Type B pancreatic cell (in vitro differentiated cells): ENCODE measurements around the gene DSP. TPM values are rescaled to one million over a fixed set of nuclear protein-coding genes. Genes with fewer than 3 reads are reported as not detected.

Experiments used
- DNase-seq: peaks from one replicate; pipeline ENCODE4 v3.0.0; 2021; ENCODE audit warnings: mixed read lengths; ENCODE audit not compliant: unreplicated experiment; ENCODE audit errors: extremely low spot score
- H3K27ac Mint-ChIP-seq: 2 replicates; pipeline ENCODE4 v1.8.0; 2021; ENCODE audit warnings: mild to moderate bottlenecking, mixed read lengths
- H3K27me3 Mint-ChIP-seq: 2 replicates; pipeline ENCODE4 v1.8.0; 2021; ENCODE audit warnings: mixed read lengths
- H3K36me3 Mint-ChIP-seq: 2 replicates; pipeline ENCODE4 v1.8.0; 2021; ENCODE audit warnings: mixed read lengths
- H3K4me1 Mint-ChIP-seq: one replicate; pipeline ENCODE4 v1.8.0; 2021; ENCODE audit warnings: mixed read lengths; ENCODE audit not compliant: unreplicated experiment
- H3K4me3 Mint-ChIP-seq: 2 replicates; pipeline ENCODE4 v1.8.0; 2021; ENCODE audit warnings: mild to moderate bottlenecking, mixed read lengths
- H3K9me3 Mint-ChIP-seq: 2 replicates; pipeline ENCODE4 v1.8.0; 2021; ENCODE audit warnings: mixed read lengths
- CTCF ChIP-seq: fragments of 200-600 bp; sonication (generic); conservative IDR thresholded peaks from 2 replicates; pipeline ENCODE4 v1.5.0; 2021; ENCODE audit warnings: antibody characterized with exemption, mild to moderate bottlenecking
- total RNA-seq: library from RNA; stranded (reverse); gene quantifications from 2 replicates; pipeline ENCODE4 v1.2.1, GENCODE V29; 2021; ENCODE audit warnings: low replicate concordance

The DSP gene
- total RNA-seq, 1 donor from 2014 or later = 210 TPM

- Mint-ChIP-seq H3K36me3 (no peaks in the 10 kb centered on the region), H3K4me1 (no peaks in the 10 kb centered on the region), H3K4me3 (no peak overlapping the region), H3K27me3 (peaks cover 3% of the 10 kb centered on the region), H3K27ac (no peak overlapping the region), H3K9me3 (no peaks in the 10 kb centered on the region)
- no peak for TF ChIP-seq CTCF
- DNase-seq = no peak
Observed at GRCh38 chr6:7515363-7515762, 26.1 kb upstream of the DSP start.

GRCh38 chr6:7518877-7519276 lies 22.6 kb upstream of the DSP start:
- Mint-ChIP-seq H3K9me3 (no peaks in the 10 kb centered on the region), H3K27ac (no peak overlapping the region), H3K4me1 (peaks cover 5% of the 10 kb centered on the region), H3K27me3 (no peaks in the 10 kb centered on the region), H3K4me3 (no peak overlapping the region), H3K36me3 (no peaks in the 10 kb centered on the region)
- no peak for TF ChIP-seq CTCF
- no peak for DNase-seq

- H3K4me1 Mint-ChIP-seq = peaks cover 5% of the 10 kb centered on the region
- DNase-seq = no peak
- H3K9me3 Mint-ChIP-seq = no peaks in the 10 kb centered on the region
- H3K4me3 Mint-ChIP-seq = no peak overlapping the region
- H3K27me3 Mint-ChIP-seq = no peaks in the 10 kb centered on the region
- H3K27ac Mint-ChIP-seq = no peak overlapping the region
- no peaks in the 10 kb centered on the region for H3K36me3 Mint-ChIP-seq
- TF ChIP-seq CTCF = no peak
Observed at GRCh38 chr6:7522873-7523272, 18.6 kb upstream of the DSP start.

- H3K36me3 Mint-ChIP-seq = no peaks in the 10 kb centered on the region
- DNase-seq = no peak
- H3K4me1 Mint-ChIP-seq = peaks cover 11% of the 10 kb centered on the region
- no peaks in the 10 kb centered on the region for H3K9me3 Mint-ChIP-seq
- no peaks in the 10 kb centered on the region for H3K27me3 Mint-ChIP-seq
- TF ChIP-seq CTCF = no peak
- no peak overlapping the region for H3K4me3 Mint-ChIP-seq
- H3K27ac Mint-ChIP-seq = no peak overlapping the region
Observed at GRCh38 chr6:7523922-7524321, 17.5 kb upstream of the DSP start.

DNA sequence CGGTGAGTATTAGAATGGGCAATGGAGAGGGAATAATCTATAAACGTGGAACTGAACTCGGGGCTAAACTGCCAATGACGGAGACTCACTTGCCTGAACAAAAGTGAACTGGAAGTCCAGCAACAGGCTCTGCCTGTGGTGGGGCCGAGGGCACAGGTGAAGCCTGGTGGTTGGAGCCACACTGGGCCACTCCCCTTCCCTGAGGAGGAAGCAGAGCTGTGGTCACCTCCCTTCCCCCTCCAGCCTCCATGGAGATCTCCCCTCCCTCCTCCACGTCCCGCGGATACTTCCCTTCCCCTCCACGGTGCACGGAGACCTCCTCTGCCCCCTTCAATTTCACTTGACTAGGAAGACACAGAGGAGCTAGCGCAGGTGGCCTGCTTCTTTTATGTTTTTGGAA lies 14.7 kb upstream of the DSP start:
- H3K4me3 Mint-ChIP-seq = no peak overlapping the region
- no peaks in the 10 kb centered on the region for H3K27me3 Mint-ChIP-seq
- no peaks in the 10 kb centered on the region for H3K36me3 Mint-ChIP-seq
- TF ChIP-seq CTCF = no peak
- H3K9me3 Mint-ChIP-seq = no peaks in the 10 kb centered on the region
- no peak for DNase-seq
- H3K4me1 Mint-ChIP-seq = peaks cover 17% of the 10 kb centered on the region
- H3K27ac Mint-ChIP-seq = no peak overlapping the region

DNA sequence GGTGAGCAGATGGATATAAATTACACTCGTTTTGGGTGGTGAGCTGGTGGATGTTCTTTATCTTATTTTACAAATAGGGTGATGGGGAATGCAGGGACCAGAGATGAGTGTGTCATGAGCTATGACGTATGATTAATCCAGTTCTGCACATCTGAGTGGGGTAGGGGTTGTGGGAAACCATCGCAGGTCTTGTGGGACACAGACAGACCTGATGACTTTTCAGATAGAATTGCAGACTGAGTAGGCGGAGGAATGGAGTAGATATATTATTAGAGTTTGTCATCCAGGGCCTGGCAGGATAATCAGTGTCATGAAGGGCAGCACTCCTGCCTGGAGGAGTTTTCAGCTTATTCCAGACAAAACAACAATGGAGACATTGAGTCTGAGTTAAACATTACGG lies 12.9 kb upstream of the DSP start:
- Mint-ChIP-seq H3K4me3 (no peak overlapping the region), H3K27me3 (no peaks in the 10 kb centered on the region), H3K4me1 (peaks cover 22% of the 10 kb centered on the region), H3K27ac (peak overlapping the region; percentile 2), H3K9me3 (no peaks in the 10 kb centered on the region), H3K36me3 (no peaks in the 10 kb centered on the region)
- DNase-seq = no peak
- TF ChIP-seq CTCF = no peak
